Stimulated activated naive CD4-positive, alpha-beta T cell treated with Interleukin-2 at 50 U/mL for 16 hours (primary cell): Measurements from ENCODE around the gene ANKS1A.

Experiments used
- DNase-seq: peaks from one replicate; lab custom pipeline; 2025; lab: John Stamatoyannopoulos, UW

ANKS1A gene

GRCh38 chr6:35054106-35054742 is 165.2 kb downstream of the ANKS1A start:
- DNase-seq = no peak

- no peak for DNase-seq
These were observed 165.7 kb downstream of the ANKS1A start for GRCh38 chr6:35054743-35055130.

- no peak for DNase-seq
These were observed 166.8 kb downstream of the ANKS1A start for GRCh38 chr6:35055891-35056290.

- DNase-seq = no peak
These were observed 167.9 kb downstream of the ANKS1A start for GRCh38 chr6:35056952-35057351.

GRCh38 chr6:35057449-35058357 is 168.6 kb downstream of the ANKS1A start:
- no peak for DNase-seq

DNA sequence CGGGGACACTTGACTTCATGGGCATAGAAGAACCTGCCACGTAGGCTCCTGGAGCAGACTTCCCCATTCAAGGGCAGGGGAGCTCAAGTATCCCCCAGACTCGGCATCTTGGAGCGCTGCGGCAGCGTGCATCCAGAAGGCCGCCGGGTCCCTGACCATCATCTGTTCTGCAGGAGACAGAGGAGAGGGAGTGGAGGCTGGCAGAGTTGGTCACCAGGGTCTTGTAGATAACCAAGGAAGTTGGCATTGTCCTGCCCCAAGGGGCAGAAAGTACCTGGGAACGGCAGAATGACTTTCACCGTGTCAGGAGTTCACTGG is 169.3 kb downstream of the ANKS1A start:
- DNase-seq = no peak

DNA sequence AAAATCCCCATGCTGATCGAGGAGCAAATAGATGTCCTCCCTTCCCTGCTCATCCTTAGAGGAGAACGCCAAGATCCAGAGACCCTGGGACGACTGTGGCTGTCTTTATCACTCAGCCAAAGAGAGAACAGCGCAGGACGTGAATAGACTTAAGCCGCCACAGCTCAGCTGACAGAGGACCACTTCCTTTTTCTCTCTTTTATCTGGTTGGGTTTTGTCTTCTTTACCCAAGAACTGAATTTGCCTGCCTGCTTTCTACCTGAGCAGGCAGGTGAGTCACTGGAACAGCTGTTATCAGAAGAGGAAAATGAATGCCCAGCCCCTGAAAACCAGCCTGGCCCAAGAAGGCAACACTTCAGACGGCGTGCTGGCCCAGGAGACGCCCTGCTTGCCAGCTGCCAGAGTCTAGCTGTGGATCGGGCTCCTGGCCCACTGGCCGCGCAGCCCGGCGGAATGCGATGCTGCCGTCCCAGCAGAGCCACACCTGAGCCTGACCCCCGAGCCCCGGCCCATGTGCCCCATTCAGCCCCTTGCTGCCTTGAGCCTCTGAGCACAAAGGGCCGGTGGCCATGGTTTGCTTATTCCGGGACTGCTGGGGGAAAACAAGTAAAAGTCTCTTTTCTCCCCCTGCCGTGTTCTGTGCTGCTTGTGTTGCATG is 169.9 kb downstream of the ANKS1A start:
- DNase-seq = no peak

GRCh38 chr6:35059596-35060345 is 170.7 kb downstream of the ANKS1A start:
- no peak for DNase-seq

GRCh38 chr6:35061102-35061615 is 172.1 kb downstream of the ANKS1A start:
- DNase-seq = no peak

- DNase-seq = no peak
These were observed 172.8 kb downstream of the ANKS1A start for GRCh38 chr6:35061651-35062410.

DNA sequence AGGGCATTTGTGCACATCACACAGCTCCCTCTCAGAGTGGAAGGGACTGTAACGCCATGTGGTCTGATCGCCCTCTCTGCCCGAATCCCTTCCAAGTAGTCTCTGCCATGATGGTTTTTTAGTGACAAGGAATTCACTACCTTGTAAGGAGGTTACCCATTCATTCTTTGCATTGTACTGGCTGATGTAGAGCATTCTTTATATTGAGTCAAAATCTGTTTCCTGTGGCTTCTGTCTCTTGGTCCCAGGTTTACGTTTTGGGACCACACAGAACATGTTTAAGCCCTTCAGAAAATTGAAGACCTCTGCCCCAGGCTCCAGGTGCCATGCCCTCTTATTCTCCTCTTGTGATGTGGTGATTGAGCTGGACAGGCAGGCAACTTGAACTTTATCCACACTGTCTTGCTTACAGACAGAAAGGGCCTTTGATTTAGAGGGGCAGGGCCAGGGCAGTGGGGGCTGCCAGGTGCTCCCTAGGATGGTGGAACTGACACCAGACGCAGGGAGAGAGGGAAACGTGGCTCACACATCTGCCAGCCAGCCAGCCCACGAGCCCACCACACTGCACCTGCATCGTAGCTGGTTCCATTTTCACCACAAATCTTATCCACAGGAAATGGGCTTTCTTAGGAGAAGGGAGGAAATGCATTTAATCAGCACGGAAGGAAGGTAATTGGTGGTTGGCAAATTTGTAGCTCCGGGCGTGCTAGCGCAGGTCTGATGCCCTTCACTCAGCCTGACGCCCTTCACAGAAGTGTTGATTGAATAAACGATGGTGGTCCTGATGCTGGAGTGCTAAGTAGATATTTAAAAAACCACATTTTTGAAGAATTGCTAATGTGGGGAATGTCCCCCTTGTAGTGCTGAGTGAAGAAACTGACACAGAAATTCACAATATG is 173.9 kb downstream of the ANKS1A start:
- DNase-seq = no peak

- no peak for DNase-seq
These were observed 174.7 kb downstream of the ANKS1A start for GRCh38 chr6:35063701-35064280.

DNA sequence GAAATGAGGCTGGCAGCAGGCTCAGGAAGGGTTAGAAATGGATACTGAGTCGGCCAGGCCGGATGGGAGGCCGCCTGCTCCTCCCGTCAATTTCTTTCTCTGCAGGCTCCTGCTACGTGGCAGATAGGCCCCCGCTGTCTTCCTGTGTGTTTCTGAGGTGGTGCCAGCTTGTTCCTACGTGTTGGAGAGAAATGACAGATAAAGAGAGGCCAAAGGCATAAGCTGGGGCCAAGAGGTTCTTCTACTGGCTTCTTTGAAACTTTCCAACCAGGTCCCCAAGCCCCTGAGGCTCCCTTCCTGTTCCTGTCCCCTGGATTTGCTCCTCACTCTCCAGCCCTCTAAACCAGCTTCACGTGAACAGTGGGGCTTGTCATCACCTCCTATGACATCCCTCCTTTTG is 175.2 kb downstream of the ANKS1A start:
- no peak for DNase-seq

DNA sequence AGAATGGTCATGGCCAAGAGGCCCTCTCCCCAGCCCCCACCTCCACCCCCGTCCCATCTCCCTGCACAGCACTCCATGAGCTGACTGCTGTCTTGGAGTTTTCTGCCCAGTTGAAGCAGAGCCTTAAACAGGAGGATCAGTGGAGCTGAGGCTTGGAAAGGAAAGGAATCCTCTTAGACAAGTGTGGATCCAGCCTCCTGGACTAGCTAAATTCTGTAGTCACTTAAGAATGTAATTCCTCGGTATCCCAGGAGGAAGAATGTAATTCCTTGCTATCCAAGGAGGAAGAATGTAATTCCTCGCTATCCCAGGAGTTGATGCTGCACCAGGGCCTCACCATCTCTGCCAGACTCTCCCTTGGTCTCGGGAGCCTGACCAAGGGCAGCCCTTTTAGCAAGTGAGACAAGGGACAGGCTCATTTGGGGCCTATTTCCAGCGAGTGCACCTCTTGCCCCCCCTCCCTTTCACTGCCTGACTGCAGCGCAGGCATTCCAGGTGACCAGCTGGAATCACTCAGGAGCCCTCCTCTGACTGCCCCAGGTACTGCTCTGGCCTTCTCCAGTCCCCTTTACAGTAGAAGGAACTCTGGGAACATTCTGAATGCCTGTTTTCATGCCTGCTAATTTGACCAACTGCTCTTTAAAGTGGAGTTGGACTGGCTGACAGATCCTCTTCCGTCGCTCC is 175.8 kb downstream of the ANKS1A start:
- no peak for DNase-seq

- DNase-seq = no peak
These were observed 176.4 kb downstream of the ANKS1A start for GRCh38 chr6:35065441-35065800.

DNA sequence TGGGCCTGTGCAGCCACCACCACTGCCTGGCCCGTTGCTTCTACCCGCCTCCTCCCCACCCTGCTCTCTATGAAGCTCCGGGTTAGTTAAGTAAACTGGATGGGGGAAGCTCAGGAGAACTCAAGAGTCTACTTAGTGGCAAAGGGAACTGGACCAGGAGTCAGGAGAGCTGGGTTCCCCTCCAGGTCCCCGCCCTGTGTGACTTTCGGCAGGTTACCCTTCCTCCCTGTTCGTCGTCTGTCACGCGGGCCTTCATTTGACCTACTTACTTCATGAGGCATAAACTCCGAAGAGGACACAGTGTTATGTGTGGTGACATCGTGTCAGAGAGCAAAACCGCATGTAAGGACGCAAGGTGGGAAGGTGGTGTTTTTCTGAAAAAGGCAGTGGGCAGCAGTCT is 176.8 kb downstream of the ANKS1A start:
- DNase-seq = no peak

DNA sequence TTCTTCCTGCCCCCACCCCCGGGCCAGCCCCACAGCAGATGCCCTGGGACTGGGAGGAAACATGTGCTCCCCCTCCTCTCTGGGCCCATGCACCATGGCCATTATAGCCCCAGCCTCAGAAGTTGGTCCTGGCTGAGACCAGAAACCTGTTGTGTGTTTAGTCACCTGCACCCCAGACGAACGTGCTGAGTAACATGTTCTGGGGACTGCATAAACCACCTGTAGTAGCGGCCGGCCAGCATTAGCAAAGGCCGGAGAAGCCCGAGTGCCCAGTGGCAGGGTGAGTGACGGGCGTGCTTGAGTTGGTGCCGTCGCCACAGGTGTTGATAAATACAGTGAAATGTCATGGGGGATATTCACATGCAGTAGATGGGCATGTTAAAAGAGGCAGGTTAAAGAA is 178.2 kb downstream of the ANKS1A start:
- no peak for DNase-seq

- no peak for DNase-seq
These were observed 179.2 kb downstream of the ANKS1A start for GRCh38 chr6:35068206-35068605.

GRCh38 chr6:35068644-35069043 is 179.6 kb downstream of the ANKS1A start:
- no peak for DNase-seq

- no peak for DNase-seq
These were observed 180.2 kb downstream of the ANKS1A start for GRCh38 chr6:35069262-35069661.
